ENCODE measurements around the gene CHRNA1.

Gene CHRNA1

DNA sequence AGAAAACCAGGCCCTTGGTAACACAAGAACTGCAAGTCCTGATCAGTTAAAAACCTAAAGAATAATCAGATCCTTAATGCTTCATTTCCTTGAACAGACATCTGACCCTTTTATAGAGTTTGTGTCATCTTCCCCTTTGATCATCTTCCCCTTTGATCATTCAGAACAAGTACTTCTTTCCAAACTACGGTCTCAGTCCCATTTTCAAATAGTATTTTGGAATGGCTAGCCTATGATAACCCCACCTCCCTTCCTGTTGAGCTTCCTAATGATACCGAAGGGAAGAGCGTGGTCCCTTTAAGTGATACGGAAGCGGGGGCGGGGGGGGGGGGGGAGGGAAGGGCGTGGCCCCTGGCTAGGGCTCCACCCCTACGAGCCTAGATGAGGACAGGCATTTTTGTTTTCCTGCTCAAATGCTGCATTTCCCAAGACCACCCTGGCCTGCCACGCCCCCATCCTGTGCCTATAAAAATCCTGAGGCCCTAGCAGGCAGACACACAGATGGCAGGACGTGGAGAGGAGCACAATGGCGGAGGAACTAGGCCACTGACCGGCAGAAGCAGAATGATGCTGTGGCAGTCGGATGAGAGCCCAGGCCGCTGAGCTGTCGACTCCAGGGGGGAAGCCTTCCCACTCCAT lies 24.1 kb upstream of the CHRNA1 start:
- Mint-ChIP-seq H3K27ac (no peak overlapping the region), H3K9me3 (no peaks in the 10 kb centered on the region), H3K27me3 (peaks cover 4% of the 10 kb centered on the region), H3K36me3 (no peaks in the 10 kb centered on the region), H3K4me3 (no peak overlapping the region), H3K4me1 (peaks cover 11% of the 10 kb centered on the region)
- no peak for ATAC-seq

GRCh38 chr2:174787487-174788205 lies 23.4 kb upstream of the CHRNA1 start:
- no peak overlapping the region for H3K27ac Mint-ChIP-seq
- no peak for ATAC-seq
- H3K9me3 Mint-ChIP-seq = no peaks in the 10 kb centered on the region
- H3K4me1 Mint-ChIP-seq = peaks cover 11% of the 10 kb centered on the region
- no peak overlapping the region for H3K4me3 Mint-ChIP-seq
- H3K36me3 Mint-ChIP-seq = no peaks in the 10 kb centered on the region
- no peaks in the 10 kb centered on the region for H3K27me3 Mint-ChIP-seq

GRCh38 chr2:174786066-174786725 lies 21.9 kb upstream of the CHRNA1 start:
- Mint-ChIP-seq H3K36me3 (no peaks in the 10 kb centered on the region), H3K4me3 (no peak overlapping the region), H3K27ac (no peak overlapping the region), H3K4me1 (peaks cover 11% of the 10 kb centered on the region), H3K27me3 (peaks cover 8% of the 10 kb centered on the region), H3K9me3 (no peaks in the 10 kb centered on the region)
- no peak for ATAC-seq

DNA sequence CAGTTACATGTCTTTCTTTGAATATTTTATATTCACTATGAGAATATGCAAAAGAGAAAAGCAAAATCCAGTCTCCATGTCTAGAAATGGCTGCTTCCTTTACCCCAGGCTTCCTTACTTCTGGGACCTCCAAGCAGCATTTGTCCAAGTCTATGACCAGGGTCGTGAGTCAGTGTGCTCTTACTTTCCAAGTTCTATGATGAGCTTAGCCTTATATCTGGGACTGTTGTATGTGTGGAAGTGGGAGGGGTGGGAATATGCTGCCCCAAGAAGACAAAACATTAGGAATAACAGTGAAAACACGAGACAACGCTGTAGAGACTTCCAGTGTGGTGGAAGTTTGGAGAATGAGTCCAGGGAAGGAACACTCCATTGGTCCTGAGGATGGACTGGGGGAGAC lies 21.2 kb upstream of the CHRNA1 start:
- Mint-ChIP-seq H3K27me3 (peaks cover 8% of the 10 kb centered on the region), H3K4me1 (peaks cover 11% of the 10 kb centered on the region), H3K4me3 (no peak overlapping the region), H3K27ac (no peak overlapping the region), H3K9me3 (no peaks in the 10 kb centered on the region), H3K36me3 (no peaks in the 10 kb centered on the region)
- ATAC-seq = no peak

DNA sequence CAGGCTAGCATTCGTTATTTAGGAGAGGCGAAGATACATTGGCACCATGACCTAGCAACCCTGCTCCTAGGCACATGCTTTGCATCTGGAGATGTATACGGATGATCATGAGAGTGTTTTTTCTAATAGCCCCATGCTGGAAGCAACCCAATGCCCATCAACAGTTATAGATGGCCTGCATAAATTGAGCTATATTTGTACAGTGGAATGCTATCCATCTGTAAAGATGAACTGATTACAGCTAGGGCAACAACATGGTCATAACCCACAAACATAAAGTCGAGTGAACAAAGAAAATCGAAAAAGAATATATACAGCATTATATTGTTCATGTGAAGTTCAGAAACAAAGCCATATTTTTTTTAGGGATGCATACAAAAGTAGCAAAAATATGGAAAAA lies 20.6 kb upstream of the CHRNA1 start:
- ATAC-seq = no peak
- H3K9me3 Mint-ChIP-seq = no peaks in the 10 kb centered on the region
- peaks cover 11% of the 10 kb centered on the region for H3K4me1 Mint-ChIP-seq
- peaks cover 8% of the 10 kb centered on the region for H3K27me3 Mint-ChIP-seq
- no peak overlapping the region for H3K4me3 Mint-ChIP-seq
- H3K27ac Mint-ChIP-seq = no peak overlapping the region
- H3K36me3 Mint-ChIP-seq = no peaks in the 10 kb centered on the region

- no peaks in the 10 kb centered on the region for H3K36me3 Mint-ChIP-seq
- ATAC-seq = no peak
- H3K4me1 Mint-ChIP-seq = peaks cover 11% of the 10 kb centered on the region
- peaks cover 10% of the 10 kb centered on the region for H3K27me3 Mint-ChIP-seq
- H3K4me3 Mint-ChIP-seq = no peak overlapping the region
- H3K9me3 Mint-ChIP-seq = no peaks in the 10 kb centered on the region
- H3K27ac Mint-ChIP-seq = no peak overlapping the region
Measured at GRCh38 chr2:174784316-174784715, 20.0 kb upstream of the CHRNA1 start.

- Mint-ChIP-seq H3K9me3 (no peaks in the 10 kb centered on the region), H3K4me1 (peaks cover 10% of the 10 kb centered on the region), H3K27ac (no peak overlapping the region), H3K36me3 (no peaks in the 10 kb centered on the region), H3K27me3 (peaks cover 23% of the 10 kb centered on the region), H3K4me3 (no peak overlapping the region)
- ATAC-seq = no peak
Measured at GRCh38 chr2:174781996-174782395, 17.7 kb upstream of the CHRNA1 start.

DNA sequence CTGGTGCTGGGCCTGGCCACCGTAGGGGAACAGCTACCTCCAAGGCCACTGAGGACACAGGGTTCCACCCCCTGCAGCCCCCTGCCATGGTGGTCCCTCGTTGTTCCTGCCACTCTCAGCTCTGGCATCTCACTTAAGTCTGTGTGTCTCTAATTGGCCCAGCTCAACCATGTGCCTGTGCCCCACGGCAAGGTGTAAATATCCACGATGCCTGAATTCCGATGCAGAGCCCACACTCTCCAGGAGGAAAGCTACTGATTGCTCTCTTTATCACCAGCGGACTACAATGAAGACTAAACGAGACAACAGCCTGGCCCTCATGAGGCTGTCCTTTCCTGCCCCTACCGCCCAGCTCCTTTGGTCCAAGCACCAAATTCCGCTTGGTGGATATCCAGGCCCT lies 17.0 kb upstream of the CHRNA1 start:
- peaks cover 12% of the 10 kb centered on the region for H3K4me1 Mint-ChIP-seq
- H3K27me3 Mint-ChIP-seq = peaks cover 23% of the 10 kb centered on the region
- no peak for ATAC-seq
- no peak overlapping the region for H3K4me3 Mint-ChIP-seq
- H3K27ac Mint-ChIP-seq = no peak overlapping the region
- H3K36me3 Mint-ChIP-seq = no peaks in the 10 kb centered on the region
- H3K9me3 Mint-ChIP-seq = no peaks in the 10 kb centered on the region

- Mint-ChIP-seq H3K27ac (no peak overlapping the region), H3K27me3 (peaks cover 23% of the 10 kb centered on the region), H3K9me3 (no peaks in the 10 kb centered on the region), H3K36me3 (no peaks in the 10 kb centered on the region), H3K4me3 (no peak overlapping the region), H3K4me1 (peaks cover 16% of the 10 kb centered on the region)
- ATAC-seq = no peak
Measured at GRCh38 chr2:174780856-174781255, 16.6 kb upstream of the CHRNA1 start.

DNA sequence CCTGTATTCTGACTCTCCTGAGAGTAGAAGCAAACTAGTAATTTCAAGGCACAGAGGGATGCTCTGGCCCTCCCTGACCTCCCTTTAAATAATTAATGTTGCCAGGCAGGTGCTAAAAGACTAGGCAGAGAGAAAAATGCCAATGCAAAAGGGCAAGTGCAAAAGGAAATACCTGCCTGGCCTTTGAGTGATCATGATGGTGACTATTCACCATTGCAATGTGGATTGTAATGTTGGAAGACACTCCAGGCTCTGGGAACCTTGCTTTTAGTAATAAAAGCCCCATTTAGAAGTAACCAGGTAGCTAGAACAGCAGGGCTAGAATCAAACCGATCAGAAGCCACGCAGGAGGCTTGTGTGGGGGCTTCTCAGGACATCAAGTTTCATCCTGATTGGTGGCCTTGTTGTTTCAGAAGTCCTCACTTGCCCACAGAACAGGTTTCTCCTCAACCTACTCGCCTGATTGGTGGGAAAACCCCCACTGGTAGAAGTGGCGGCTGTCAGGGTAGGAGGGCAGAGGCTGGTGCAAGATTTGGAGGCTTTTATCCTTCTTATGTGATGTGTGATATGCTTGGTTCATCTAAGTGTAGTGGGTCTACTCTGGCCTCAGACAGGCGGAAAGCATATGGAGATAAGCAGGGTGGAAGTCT lies 16.0 kb upstream of the CHRNA1 start:
- no peak overlapping the region for H3K27ac Mint-ChIP-seq
- H3K27me3 Mint-ChIP-seq = peaks cover 23% of the 10 kb centered on the region
- no peak overlapping the region for H3K4me3 Mint-ChIP-seq
- peaks cover 20% of the 10 kb centered on the region for H3K4me1 Mint-ChIP-seq
- no peaks in the 10 kb centered on the region for H3K36me3 Mint-ChIP-seq
- ATAC-seq = no peak
- H3K9me3 Mint-ChIP-seq = no peaks in the 10 kb centered on the region

DNA sequence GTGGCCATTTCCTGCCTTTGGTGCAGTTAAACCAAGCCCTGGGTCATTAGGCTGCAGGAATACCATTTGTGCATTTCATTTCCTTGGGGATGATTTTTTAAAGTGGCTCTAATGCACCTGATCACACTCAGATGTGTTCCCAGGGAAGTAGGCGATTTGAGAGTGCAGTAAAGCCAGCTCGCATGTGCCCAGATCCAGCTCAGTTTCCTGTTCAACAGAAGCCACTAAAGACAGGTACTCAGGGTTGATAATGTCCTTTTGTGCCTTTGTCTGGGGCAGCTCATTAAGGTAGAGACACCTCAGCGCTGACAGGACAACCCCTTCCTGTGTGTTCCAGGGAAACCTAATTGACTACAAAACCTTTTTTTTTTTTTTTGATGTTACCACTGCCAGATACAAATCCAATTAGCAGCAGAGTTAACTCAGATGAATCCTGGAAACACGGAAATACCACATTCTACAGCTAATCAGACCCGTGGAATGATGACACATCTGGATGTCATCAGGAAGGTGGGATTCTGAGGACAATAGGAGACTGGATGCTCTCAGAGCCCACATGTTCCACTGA lies 15.2 kb upstream of the CHRNA1 start:
- Mint-ChIP-seq H3K36me3 (no peaks in the 10 kb centered on the region), H3K4me3 (no peak overlapping the region), H3K27ac (no peak overlapping the region), H3K27me3 (peaks cover 23% of the 10 kb centered on the region), H3K4me1 (peaks cover 20% of the 10 kb centered on the region), H3K9me3 (no peaks in the 10 kb centered on the region)
- no peak for ATAC-seq

- H3K9me3 Mint-ChIP-seq = no peaks in the 10 kb centered on the region
- H3K36me3 Mint-ChIP-seq = no peaks in the 10 kb centered on the region
- peak; percentile 78 for ATAC-seq
- peak overlapping the region; percentile 76 for H3K27ac Mint-ChIP-seq
- peaks cover 20% of the 10 kb centered on the region for H3K4me1 Mint-ChIP-seq
- peaks cover 23% of the 10 kb centered on the region for H3K27me3 Mint-ChIP-seq
- H3K4me3 Mint-ChIP-seq = no peak overlapping the region
Measured at GRCh38 chr2:174778085-174778981, 14.1 kb upstream of the CHRNA1 start.

DNA sequence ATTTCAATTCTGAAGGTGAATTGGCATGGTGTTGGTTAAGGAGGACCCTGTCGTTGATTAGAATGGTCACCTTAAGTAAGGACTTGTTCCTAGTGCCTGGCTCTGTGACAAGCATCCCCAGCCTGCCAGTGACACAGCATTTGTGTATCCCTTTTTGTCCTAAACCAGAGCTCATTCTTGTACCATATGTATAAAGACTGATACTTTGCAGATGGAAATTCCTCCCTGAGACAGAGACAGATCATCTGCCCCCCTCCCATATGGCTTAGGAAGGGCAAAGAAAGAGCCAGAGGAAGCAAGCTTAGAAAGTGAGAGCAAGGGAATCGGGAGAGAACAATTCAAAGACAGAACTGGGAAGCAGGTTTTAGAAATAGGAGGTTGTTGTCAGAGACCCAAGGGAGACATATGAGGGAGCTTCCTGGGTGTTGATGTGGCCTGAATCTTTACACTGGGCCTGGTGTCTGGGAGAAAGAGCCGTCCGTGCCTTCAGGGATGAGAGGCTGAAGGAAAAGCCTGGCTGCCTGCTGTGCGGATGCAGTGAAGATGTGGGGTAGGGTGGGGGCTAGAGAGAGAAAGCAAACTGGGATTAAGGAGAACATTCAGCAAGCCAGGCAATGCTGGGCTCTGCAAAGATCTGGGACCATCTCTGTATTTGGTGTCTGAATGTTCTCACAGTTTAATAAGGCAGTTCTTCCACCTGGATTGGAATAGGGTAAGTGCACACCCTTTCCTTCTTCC lies 13.2 kb upstream of the CHRNA1 start:
- ATAC-seq = no peak
- peaks cover 20% of the 10 kb centered on the region for H3K4me1 Mint-ChIP-seq
- H3K9me3 Mint-ChIP-seq = no peaks in the 10 kb centered on the region
- H3K4me3 Mint-ChIP-seq = no peak overlapping the region
- H3K27ac Mint-ChIP-seq = no peak overlapping the region
- no peaks in the 10 kb centered on the region for H3K36me3 Mint-ChIP-seq
- H3K27me3 Mint-ChIP-seq = peaks cover 23% of the 10 kb centered on the region

DNA sequence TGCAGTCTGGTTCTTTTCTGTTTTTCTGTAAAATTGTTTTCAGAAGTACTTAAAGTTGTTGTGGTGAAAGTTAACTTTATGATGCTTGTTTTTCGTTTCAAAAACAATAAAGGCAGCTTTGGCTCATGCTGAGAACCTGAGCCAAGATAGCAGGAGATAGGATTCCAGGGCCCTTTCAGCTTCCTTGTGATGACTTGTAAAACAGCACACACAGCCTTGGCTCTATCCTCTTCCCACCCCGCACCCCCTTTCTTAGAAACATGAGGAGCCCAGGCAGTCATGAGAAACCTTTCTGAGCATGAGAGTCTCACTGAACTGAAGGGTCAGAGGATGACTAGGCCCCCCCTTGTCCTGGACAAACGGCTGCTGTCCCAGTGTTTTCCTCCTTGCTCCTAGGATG lies 12.4 kb upstream of the CHRNA1 start:
- ATAC-seq = no peak
- Mint-ChIP-seq H3K36me3 (no peaks in the 10 kb centered on the region), H3K9me3 (no peaks in the 10 kb centered on the region), H3K4me1 (peaks cover 20% of the 10 kb centered on the region), H3K4me3 (no peak overlapping the region), H3K27me3 (peaks cover 20% of the 10 kb centered on the region), H3K27ac (no peak overlapping the region)

Data from stimulated activated memory B cell treated with anti-CD40 and anti-IgM and Interleukin-4, amounts not matched to agents 10 μg/mL and 1 μg/mL and 100 μg/mL, for 72 hours (primary cell).